ENCODE measurements around the gene EVA1C.

Gene EVA1C

DNA sequence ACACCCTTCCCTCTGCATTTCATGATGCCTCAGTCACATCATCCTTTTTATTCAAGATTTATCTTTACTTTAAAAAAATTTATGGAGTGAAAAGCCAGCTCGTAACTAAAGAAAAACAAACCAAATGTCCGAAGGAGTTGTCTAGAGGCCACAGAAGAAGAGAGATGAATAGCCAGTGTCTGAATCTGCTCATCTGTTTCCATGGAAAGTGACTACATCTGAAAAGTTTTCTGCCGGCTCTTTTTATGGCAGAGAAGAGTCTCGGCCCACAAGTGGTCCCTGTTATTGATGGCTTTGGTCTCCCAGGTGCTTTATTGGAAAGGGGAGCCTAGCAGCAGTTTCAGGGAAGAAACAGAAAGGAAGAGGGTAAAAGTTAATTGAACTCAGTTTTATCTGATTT lies 5.6 kb downstream of the EVA1C start:
- Histone ChIP-seq H3K4me1 (ENCODE audit: insufficient read depth, insufficient read length) (peaks cover 14% of the 10 kb centered on the region), H3K4me3 (ENCODE audit: insufficient read length, low read depth) (no peak overlapping the region), H3K36me3 (ENCODE audit: insufficient read depth, insufficient read length, low read length) (no peaks in the 10 kb centered on the region), H3K27me3 (ENCODE audit: insufficient read depth, insufficient read length) (peaks cover 17% of the 10 kb centered on the region), H3K9me3 (ENCODE audit: insufficient read depth, low read length) (peaks cover 16% of the 10 kb centered on the region), H3K9ac (ENCODE audit: insufficient read length, low read depth) (no peak overlapping the region)
- TF ChIP-seq YY1 (IDR thresholded peaks at IDR 0.05; ENCODE audit: insufficient read depth, insufficient read length) = no peak
- no peak for TF ChIP-seq SUZ12 (IDR thresholded peaks at IDR 0.05; ENCODE audit: extremely low read depth, insufficient read depth, insufficient read length)
- no peak for TF ChIP-seq ZNF274 (IDR thresholded peaks at IDR 0.05; ENCODE audit: low read depth, low read length)
- no peak for DNase-seq (ENCODE audit: low read depth, low spot score)

DNA sequence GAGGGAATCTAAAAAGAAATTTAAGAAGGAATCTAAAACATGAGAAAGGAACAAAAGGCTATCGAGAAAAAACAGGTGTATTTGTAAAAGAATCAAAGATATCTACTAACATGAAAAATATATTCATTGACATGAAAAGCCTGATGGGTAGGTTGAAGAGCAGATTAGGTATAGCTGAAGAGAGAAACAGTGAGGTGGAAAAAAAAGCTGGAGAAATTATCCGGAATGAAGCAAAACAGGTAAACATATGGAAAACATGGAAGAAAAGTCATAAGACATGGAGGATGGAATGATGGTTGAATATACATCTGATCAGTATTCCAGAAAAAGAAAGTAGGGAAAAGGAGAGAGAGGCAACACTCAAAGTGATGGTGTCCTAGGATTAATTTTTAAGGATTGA lies 9.6 kb downstream of the EVA1C start:
- Histone ChIP-seq H3K9me3 (ENCODE audit: insufficient read depth, low read length) (peaks cover 16% of the 10 kb centered on the region), H3K27me3 (ENCODE audit: insufficient read depth, insufficient read length) (no peaks in the 10 kb centered on the region), H3K36me3 (ENCODE audit: insufficient read depth, insufficient read length, low read length) (no peaks in the 10 kb centered on the region), H3K4me1 (ENCODE audit: insufficient read depth, insufficient read length) (peaks cover 3% of the 10 kb centered on the region), H3K4me3 (ENCODE audit: insufficient read length, low read depth) (no peak overlapping the region), H3K9ac (ENCODE audit: insufficient read length, low read depth) (no peak overlapping the region)
- no peak for TF ChIP-seq SUZ12 (IDR thresholded peaks at IDR 0.05; ENCODE audit: extremely low read depth, insufficient read depth, insufficient read length)
- TF ChIP-seq ZNF274 (IDR thresholded peaks at IDR 0.05; ENCODE audit: low read depth, low read length) = no peak
- TF ChIP-seq YY1 (IDR thresholded peaks at IDR 0.05; ENCODE audit: insufficient read depth, insufficient read length) = no peak
- DNase-seq (ENCODE audit: low read depth, low spot score) = no peak

DNA sequence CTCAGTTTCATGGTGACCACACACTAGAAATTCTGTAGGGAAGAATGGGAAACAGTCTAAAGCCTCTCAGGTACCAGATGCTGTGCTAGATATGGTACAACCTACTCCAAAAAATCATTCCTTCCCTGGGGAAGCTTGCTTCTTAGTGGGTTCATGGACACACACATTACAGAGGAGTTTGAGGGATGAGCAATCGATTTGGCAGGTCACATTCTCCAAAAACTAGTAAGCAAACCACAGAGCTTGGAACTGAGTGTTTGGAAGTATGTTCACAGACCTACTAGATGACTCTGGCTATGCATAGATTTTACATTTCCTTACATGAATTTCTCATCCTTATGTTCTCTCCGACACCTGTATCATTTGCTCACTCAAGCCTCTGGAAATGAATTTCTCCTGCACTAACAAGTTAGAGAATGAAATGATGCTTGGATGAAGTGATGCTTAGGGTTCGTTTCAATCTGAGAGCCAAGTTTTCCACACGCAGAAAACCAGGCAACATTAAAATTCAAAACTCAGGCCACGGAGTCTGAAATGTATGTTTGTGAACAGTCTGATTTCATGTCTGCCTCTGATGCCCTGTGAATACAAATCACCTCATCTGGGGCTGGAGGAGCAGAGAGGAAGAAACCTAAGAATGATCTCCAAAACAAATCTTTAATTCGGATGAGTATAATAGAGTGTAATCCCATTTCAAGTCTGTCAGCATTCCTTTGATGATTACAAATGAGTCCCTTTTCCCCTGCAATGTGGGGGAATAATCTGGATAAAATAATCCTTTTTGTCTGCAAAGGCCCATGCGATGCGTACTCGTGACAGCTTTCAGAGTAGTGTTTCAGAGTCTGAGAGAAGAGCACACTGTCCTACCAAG lies 11.0 kb downstream of the EVA1C start:
- peaks cover 16% of the 10 kb centered on the region for H3K9me3 ChIP-seq (ENCODE audit: insufficient read depth, low read length)

DNA sequence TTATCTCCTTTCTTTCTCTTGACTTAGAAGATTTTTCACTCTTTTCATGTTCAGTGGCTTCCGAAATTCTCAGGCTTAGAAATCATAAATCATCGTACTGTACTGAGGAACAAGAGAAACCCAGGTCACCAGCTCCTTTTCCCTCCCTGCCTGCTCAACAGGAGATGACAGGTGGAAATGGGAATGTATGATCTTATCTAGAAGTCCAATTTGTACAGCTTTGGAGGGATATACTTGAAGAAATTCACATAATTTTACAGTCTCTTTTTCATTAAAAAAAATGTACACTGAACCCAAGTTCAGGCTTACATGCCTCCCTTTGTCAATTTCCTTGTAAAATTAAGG lies 11.7 kb downstream of the EVA1C start:
- Histone ChIP-seq H3K36me3 (ENCODE audit: insufficient read depth, insufficient read length, low read length) (no peaks in the 10 kb centered on the region), H3K4me3 (ENCODE audit: insufficient read length, low read depth) (no peak overlapping the region), H3K4me1 (ENCODE audit: insufficient read depth, insufficient read length) (peaks cover 2% of the 10 kb centered on the region), H3K9ac (ENCODE audit: insufficient read length, low read depth) (no peak overlapping the region), H3K9me3 (ENCODE audit: insufficient read depth, low read length) (peaks cover 16% of the 10 kb centered on the region), H3K27me3 (ENCODE audit: insufficient read depth, insufficient read length) (no peaks in the 10 kb centered on the region)
- TF ChIP-seq ZNF274 (IDR thresholded peaks at IDR 0.05; ENCODE audit: low read depth, low read length) (no peak), SUZ12 (IDR thresholded peaks at IDR 0.05; ENCODE audit: extremely low read depth, insufficient read depth, insufficient read length) (no peak)
- no peak for DNase-seq (ENCODE audit: low read depth, low spot score)

More for the DNA sequence above, 11.0 kb downstream of the EVA1C start:
- no peaks in the 10 kb centered on the region for H3K36me3 ChIP-seq (ENCODE audit: insufficient read depth, insufficient read length, low read length)
- H3K27me3 ChIP-seq (ENCODE audit: insufficient read depth, insufficient read length) = no peaks in the 10 kb centered on the region
- no peak for TF ChIP-seq ZNF274 (IDR thresholded peaks at IDR 0.05; ENCODE audit: low read depth, low read length)
- no peak for TF ChIP-seq YY1 (IDR thresholded peaks at IDR 0.05; ENCODE audit: insufficient read depth, insufficient read length)
- TF ChIP-seq SUZ12 (IDR thresholded peaks at IDR 0.05; ENCODE audit: extremely low read depth, insufficient read depth, insufficient read length) = no peak
- peaks cover 2% of the 10 kb centered on the region for H3K4me1 ChIP-seq (ENCODE audit: insufficient read depth, insufficient read length)
- no peak for DNase-seq (ENCODE audit: low read depth, low spot score)
- no peak overlapping the region for H3K4me3 ChIP-seq (ENCODE audit: insufficient read length, low read depth)
- H3K9ac ChIP-seq (ENCODE audit: insufficient read length, low read depth) = no peak overlapping the region

DNA sequence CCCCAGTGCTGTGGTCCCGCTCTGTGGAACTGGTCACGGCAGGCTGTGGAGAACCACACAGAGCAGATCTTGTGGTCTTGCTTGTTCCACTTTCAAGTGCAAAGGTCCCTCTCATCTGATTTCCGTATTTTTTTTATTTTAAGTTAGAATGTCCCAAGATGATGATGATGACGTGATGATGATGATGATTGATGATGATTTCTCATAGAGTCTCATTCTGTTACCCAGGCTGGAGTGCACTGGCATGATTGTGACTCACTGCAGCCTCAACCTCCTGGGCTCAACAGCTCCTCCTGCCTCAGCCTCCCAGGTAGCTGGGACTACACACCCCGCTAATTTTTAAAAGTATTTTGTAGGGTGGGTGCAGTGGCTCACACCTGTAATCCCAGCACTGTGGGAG lies 12.2 kb downstream of the EVA1C start:
- Histone ChIP-seq H3K9ac (ENCODE audit: insufficient read length, low read depth) (no peak overlapping the region), H3K36me3 (ENCODE audit: insufficient read depth, insufficient read length, low read length) (no peaks in the 10 kb centered on the region), H3K4me1 (ENCODE audit: insufficient read depth, insufficient read length) (peaks cover 2% of the 10 kb centered on the region), H3K4me3 (ENCODE audit: insufficient read length, low read depth) (no peak overlapping the region), H3K27me3 (ENCODE audit: insufficient read depth, insufficient read length) (no peaks in the 10 kb centered on the region), H3K9me3 (ENCODE audit: insufficient read depth, low read length) (peaks cover 16% of the 10 kb centered on the region)
- TF ChIP-seq YY1 (IDR thresholded peaks at IDR 0.05; ENCODE audit: insufficient read depth, insufficient read length) (no peak), ZNF274 (IDR thresholded peaks at IDR 0.05; ENCODE audit: low read depth, low read length) (no peak), SUZ12 (IDR thresholded peaks at IDR 0.05; ENCODE audit: extremely low read depth, insufficient read depth, insufficient read length) (no peak)
- DNase-seq (ENCODE audit: low read depth, low spot score) = no peak

DNA sequence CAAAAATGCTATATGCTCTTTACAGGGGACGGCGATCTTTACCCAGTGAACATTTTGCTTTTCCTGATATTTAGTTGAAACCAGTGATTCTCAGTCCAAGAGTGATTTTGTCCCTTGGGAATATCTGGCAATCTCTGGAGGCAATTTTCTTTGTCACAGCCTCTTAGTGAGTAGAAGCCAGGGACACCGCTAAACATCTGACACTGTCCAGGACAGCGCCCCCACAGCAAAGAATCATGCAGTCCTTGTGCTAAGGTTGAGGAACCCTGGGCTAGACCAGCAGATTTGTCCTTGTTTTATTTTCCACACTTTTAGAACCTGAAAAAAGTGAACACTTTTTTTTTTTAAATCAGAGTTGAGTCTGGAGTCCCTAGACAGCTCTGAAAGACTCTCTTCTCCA lies 13.1 kb downstream of the EVA1C start:
- no peak for DNase-seq (ENCODE audit: low read depth, low spot score)
- H3K27me3 ChIP-seq (ENCODE audit: insufficient read depth, insufficient read length) = no peaks in the 10 kb centered on the region
- H3K9me3 ChIP-seq (ENCODE audit: insufficient read depth, low read length) = peaks cover 22% of the 10 kb centered on the region
- H3K4me3 ChIP-seq (ENCODE audit: insufficient read length, low read depth) = no peak overlapping the region
- H3K9ac ChIP-seq (ENCODE audit: insufficient read length, low read depth) = no peak overlapping the region
- H3K4me1 ChIP-seq (ENCODE audit: insufficient read depth, insufficient read length) = peaks cover 2% of the 10 kb centered on the region
- TF ChIP-seq ZNF274 (IDR thresholded peaks at IDR 0.05; ENCODE audit: low read depth, low read length) (no peak), SUZ12 (IDR thresholded peaks at IDR 0.05; ENCODE audit: extremely low read depth, insufficient read depth, insufficient read length) (no peak), YY1 (IDR thresholded peaks at IDR 0.05; ENCODE audit: insufficient read depth, insufficient read length) (no peak)
- no peaks in the 10 kb centered on the region for H3K36me3 ChIP-seq (ENCODE audit: insufficient read depth, insufficient read length, low read length)

DNA sequence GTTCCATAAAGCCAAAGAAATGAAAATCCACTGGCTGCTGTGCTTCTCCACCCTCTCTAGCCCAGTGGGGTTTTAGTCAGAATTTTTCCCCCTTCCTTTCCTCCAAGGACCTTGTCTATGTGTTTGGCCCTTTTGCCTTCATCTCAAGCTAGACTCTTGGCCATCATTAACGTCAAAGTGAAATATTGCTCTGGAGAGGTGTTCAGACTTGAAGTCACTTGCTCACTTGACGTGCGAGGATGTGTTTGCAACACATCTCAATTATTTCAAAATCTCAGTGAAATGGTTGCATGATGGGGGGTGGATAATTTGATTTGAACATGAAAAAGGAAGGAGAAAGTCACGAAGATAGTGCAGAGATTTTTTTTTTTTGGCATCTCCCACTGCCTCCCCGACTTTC lies 13.6 kb downstream of the EVA1C start:
- Histone ChIP-seq H3K9me3 (ENCODE audit: insufficient read depth, low read length) (peaks cover 23% of the 10 kb centered on the region), H3K27me3 (ENCODE audit: insufficient read depth, insufficient read length) (no peaks in the 10 kb centered on the region), H3K9ac (ENCODE audit: insufficient read length, low read depth) (no peak overlapping the region), H3K4me3 (ENCODE audit: insufficient read length, low read depth) (no peak overlapping the region), H3K36me3 (ENCODE audit: insufficient read depth, insufficient read length, low read length) (no peaks in the 10 kb centered on the region), H3K4me1 (ENCODE audit: insufficient read depth, insufficient read length) (peaks cover 2% of the 10 kb centered on the region)
- no peak for DNase-seq (ENCODE audit: low read depth, low spot score)
- TF ChIP-seq SUZ12 (IDR thresholded peaks at IDR 0.05; ENCODE audit: extremely low read depth, insufficient read depth, insufficient read length) = no peak
- no peak for TF ChIP-seq ZNF274 (IDR thresholded peaks at IDR 0.05; ENCODE audit: low read depth, low read length)
- TF ChIP-seq YY1 (IDR thresholded peaks at IDR 0.05; ENCODE audit: insufficient read depth, insufficient read length) = no peak
